Caki2 (cell line): ENCODE results near the gene CCNYL1. TPM values are rescaled to one million over a fixed set of nuclear protein-coding genes. Genes with fewer than 3 reads are reported as not detected.
A peak's percentile ranks its signal among the peaks of the same experiment; 100 is the strongest.

Experiments used
- DNase-seq: peaks from one replicate; pipeline ENCODE4 v3.0.0-alpha.2; 2015; ENCODE audit warnings: low read depth
- in situ Hi-C: cut with HindIII; loops from 2 replicates; pipeline ENCODE4 v1.10.0; 2016; ENCODE audit warnings: low sequenced_read_pairs, low pct_unique_long_range_greater_than_20kb, mixed read lengths
- total RNA-seq: library from RNA; depleted of rRNA; stranded (reverse); fragments of >200 nt; shearing (Covaris generic); gene quantifications from 2 replicates; pipeline ENCODE4 v1.2.3, GENCODE V29; 2014; ENCODE audit warnings: low replicate concordance

The CCNYL1 gene
- total RNA-seq, 1 experiment from 2014 or later: 93.6 TPM

DNA sequence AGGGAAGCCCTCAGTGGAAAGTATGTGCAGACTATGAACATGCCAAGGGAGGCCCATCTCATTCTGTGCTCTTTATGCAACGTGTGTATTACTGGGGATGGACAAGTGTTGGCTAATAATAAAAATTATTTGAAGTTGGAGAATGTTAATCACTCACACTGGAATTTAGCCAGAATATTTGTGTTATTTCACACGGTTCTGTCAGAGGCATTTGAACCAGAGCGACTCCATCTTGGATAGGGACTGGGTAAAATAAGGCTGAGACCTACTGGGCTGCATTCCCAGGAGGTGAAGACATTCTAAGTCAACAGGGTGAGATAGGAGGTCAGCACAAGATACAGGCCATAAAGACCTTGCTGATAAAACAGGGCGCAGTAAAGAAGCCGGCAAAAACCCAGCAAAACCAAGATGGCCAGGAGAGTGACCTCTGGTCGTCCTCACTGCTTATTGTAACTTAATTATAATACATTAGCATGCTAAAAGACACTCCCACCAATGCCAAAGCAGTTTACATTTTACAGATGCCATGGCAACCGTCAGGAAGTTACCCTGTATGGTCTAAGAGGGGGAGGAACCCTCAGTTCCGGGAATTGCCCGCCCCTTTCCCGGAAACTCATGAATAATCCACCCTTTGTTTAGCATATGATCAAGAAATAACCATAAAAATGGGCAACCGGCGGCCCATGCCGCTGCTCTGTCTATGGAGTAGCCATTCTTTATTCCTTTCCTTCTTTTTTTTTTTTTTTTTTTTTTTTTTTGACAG, 60.8 kb downstream of the CCNYL1 start:
- in situ Hi-C loops: no loop called here
- DNase-seq: no peak

DNA sequence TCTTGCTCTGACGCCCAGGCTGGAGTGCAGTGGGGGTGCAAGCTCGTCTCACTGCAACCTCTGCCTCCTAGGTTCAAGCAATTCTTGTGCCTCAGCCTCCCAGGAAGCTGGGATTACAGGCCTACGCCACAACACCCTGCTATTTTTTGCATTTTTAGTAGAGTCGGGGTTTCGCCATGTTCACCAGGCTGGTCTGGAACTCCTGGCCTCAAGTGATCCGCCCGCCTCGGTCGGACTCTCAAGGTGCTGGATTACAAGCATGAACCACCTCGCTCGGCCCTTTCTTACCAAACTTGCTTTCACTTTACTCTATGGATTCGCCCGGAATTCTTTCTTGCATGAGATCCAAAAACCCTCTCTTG, 61.4 kb downstream of the CCNYL1 start:
- no peak for DNase-seq
- in situ Hi-C loops: no loop called here

DNA sequence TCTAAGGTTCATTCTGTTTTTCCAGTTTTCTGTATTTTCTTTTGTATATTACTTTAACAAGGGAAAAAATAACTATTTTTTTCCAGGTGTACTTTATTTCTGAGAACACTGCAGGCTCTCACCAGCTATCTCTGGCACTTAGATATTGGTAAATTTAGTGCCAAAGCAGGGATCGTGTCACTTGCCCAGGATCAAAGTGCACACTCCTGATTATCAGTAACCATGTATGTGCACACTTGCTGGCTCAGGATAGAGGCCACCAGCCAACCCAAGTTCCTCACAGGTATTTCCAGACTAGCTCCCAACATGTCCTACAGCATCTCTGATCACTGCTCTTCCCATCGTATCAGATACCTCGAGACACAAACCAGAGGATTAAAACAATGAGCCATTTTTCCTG, 64.0 kb downstream of the CCNYL1 start:
- DNase-seq: no peak
- in situ Hi-C loops: no loop called here

DNA sequence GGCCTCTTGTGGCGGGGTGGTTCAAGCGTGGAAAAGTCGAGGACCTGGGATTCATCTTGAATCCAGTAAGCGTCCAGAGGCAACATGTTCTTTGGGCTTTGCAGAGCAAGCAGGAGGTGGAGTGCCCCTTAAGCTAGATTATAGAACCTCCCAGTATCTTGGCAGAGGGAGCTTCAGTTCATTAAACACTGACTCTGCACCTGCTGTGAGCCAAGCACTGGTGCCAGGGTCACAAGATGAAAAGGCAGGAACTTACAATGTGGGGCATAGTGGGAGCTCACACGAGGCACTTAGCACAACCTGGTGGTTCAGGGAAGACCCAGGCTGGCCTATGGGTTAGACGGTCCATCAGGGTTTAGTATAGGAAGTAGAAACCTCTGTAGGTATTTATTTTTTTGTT, 65.7 kb downstream of the CCNYL1 start:
- no peak for DNase-seq
- in situ Hi-C loops: no loop called here

DNA sequence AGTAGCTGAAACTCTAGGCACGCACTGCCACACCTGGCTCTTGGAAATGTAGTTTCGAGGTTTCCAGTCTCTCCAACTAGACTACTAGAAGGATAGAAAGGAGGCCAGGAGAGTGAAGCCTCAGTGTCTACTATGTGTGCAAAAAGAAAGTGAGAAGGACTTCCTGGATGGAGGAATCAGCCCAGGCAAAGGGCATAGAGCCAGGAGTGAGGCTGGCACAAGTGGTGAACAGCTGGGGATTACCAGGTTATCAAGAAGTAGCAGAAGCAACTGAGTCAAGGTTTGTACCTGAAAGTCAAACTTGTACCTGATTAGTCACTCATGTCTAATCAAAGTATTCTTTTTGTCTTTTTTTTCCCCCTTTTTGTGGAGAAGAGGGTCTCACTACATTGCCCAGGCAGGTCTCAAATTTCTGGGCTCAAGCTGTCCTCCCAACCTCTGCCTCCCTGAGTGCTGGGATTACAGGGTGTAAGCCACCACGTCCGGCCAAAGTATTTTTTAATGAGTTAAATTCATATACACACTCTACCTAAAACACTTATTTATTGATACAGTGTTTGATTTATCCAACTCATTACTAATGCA, 67.0 kb downstream of the CCNYL1 start:
- in situ Hi-C loops: no loop called here
- no peak for DNase-seq

DNA sequence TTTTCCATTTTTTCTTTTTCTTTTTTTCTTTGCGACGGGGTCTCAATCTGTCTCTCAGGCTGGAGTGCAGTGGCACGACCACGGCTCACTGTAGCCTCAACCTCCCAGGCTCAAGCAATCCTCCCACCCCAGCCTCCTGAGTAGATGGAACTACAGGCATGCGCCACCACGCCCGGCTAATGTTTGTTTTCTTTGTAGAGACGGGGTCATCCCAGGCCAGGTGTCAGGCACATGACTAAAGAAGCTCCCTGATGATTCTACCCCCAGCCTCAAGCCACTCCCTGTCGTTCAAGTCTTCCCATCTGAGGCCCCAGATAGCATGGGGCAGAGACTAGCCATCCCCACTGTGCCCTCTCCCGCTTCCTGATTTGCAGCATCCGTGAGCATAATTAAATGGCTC, 68.1 kb downstream of the CCNYL1 start:
- in situ Hi-C loops: no loop called here
- DNase-seq: no peak

DNA sequence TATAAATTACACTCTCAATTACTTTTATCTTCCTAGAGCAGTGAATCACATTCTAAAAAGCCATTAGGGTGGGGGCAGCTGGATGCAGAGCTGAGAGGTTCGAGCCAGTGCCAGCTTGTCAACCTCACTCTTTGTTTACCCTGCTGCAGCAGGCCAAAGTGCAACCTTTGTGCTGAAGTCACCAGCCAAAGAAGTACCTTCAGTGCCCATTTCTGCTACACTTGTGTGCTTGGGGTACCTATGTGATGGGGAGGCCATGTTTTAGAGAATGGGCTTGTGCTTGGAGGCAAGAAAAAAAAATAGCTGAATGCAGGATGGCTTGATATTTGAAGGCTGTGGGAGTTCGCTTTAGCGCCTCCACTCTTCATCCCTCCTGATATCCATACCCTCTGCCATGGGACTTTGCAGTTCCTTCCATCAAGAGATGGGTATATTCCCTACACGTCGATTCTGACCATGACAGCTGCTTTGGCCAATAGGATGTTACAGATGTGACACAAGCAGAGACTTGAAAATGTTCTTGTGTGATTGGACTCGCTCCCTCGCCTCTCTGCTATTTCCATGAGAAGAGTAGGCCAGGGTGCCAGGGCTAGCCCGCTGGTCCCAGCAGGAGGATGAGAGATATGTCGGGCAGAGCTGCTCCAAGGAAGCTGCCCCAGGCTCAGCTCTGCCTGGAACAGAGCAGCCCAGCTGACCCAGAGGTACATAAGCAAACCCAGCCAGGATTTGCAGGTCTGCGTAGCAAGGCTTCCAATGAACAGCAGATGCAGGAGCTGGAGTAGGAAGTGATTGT, 71.0 kb downstream of the CCNYL1 start:
- in situ Hi-C loops: no loop called here
- DNase-seq: no peak

DNA sequence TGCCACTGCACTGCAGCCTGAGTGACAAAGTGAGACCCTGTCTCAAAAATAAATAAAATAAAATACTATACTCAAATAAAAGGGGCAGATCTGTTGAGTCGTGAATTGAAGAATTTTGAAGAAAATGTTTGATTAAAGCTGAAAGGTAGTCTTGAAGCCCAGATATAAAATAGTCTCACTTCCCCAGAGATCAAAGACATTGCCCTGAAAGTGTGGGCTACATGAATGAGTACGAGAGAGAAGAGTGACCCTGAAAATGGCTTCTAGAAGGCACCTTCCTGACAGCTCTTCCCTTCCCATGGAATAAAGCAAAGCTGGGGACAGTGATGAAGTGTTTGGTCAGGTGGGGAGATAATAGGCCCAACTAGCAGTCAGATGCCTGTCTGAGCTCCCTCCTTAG, 72.1 kb downstream of the CCNYL1 start:
- in situ Hi-C loops: no loop called here

DNA sequence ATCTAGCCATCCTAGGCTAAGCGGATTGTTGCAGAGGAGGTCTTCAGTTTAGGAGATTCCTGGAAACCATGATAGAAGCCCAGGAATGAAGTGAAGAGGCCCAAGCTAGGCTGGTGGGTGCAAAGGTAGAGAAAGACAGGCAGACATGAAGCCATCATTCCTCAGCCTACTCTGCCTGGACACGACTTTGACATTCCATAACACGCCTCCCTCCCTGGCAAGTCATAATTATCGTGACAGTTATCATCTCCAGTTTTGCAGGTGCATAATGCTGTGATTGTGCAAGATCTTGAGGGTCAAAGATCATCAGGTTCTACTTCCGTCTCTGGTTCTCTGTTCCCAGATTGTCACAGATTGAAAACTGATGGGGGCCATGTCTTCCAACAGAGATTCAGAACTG, 73.5 kb downstream of the CCNYL1 start:
- DNase-seq: no peak
- in situ Hi-C loops: no loop called here

More for the DNA sequence above, 72.1 kb downstream of the CCNYL1 start:
- no peak for DNase-seq

DNA sequence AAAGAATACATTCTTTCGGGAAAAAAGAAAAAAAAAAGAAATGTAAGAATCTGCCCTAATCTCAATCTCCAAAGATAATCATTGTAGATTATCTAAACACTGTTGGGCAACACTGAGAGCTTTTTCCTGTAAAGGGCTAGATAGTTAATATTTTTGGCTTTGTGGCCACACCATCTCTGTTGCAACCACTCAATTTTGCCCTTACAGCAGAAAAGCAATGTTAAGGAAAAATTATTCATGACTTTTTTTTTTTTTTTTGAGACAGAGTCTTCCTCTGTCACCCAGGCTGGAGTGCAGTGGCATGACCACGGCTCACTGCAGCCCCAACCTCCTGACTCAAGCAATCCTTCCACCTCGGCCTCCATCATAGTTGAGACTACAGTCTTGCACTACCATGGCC, 75.6 kb downstream of the CCNYL1 start:
- in situ Hi-C loops: no loop called here
- DNase-seq: no peak

DNA sequence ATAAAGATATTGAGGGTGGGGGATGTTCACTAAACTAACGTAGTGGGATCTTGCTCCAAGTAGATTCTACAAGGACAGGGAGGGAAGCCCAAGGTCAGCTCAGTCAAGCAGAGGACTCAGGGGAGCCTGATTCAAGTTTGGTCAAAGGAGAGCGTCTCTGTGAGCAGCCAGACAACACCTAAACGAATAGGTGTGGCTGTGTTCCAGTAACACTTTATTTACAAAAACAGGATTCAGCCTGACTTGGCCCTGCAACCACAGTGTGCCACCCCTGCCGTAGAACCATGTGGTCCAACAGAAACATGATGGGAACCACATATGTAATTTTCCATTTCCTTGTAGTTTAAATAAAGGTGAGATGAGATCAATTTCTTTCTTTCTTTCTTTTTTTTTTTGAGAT, 76.4 kb downstream of the CCNYL1 start:
- in situ Hi-C loops: no loop called here
- no peak for DNase-seq

DNA sequence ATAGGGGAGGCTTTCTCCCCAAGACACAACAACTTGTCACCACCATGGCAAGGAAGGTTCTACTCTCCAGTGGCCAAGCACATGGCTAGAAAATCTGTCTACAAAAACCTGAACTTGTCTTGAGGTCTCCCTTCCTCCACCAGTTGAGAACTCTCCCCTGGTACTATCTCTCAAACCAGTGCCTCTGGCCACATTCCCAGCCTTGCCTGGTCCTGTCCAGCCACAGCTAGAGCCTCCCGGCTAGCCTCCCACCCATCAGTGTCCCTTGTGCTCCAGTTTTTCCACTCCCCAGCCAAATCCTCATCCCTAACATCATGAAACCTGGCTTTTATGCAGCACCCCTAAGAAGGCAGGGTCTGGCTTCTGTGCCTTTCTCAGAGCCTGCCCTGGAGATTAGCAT, 79.5 kb downstream of the CCNYL1 start:
- DNase-seq: no peak
- in situ Hi-C loops: no loop called here

DNA sequence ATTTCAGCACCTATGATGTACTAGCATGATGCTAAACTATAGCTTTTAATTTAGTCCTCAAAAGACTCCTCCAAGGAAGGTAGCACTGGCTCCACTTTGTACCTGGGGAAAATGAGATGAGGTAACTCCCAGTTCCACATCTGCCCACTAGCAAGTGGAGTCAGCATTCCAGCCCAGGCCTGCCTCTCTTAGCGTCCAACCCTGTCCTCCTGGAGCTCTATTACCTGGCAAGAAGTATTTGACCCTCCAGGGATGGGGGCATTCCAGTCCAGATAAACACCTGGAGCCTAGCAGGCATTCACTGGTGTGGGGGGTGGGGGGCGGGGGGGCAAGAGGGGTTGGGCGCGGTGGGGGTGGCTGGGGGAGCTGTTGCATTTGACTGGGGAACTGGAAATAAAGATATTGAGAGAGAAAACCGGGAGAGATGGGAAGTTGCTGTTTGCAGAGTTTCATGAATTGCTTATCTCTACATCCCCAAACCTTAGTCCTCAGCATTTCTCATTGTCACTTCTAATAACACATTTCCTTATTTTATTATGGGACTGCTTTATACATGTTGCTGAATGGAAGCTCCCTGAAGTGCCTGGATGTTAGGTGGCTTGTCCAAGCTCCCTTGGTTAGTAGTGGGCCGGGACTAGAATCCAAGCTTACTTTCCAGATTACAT, 80.3 kb downstream of the CCNYL1 start:
- DNase-seq: no peak
- in situ Hi-C loops: no loop called here

DNA sequence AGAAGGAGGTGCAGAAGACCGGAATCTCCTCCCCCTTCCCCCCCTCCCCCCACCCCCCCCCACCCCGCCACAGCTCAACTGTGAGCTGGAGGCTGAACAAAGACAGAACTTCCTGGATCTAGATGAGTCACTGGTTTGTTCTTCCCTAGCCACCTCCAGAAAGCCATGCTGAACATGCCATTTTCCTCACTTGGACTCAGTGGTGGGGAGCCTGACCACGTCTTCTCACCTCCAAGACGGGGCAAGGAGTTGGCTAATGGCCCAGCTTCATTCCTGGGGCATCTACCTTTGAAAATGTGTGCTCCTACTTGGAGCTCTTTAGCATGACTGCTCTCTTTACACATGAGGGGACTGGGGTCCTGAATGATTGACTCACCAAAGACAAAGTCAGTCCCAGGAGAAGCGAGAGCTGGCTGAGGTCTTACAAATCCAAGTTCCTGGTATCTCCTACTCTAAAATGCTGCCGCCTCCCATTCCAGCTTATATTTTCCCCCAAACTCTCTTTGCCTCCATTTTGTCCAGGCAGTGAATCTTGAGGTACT, 80.9 kb downstream of the CCNYL1 start:
- in situ Hi-C loops: no loop called here
- peak; percentile 61 for DNase-seq

DNA sequence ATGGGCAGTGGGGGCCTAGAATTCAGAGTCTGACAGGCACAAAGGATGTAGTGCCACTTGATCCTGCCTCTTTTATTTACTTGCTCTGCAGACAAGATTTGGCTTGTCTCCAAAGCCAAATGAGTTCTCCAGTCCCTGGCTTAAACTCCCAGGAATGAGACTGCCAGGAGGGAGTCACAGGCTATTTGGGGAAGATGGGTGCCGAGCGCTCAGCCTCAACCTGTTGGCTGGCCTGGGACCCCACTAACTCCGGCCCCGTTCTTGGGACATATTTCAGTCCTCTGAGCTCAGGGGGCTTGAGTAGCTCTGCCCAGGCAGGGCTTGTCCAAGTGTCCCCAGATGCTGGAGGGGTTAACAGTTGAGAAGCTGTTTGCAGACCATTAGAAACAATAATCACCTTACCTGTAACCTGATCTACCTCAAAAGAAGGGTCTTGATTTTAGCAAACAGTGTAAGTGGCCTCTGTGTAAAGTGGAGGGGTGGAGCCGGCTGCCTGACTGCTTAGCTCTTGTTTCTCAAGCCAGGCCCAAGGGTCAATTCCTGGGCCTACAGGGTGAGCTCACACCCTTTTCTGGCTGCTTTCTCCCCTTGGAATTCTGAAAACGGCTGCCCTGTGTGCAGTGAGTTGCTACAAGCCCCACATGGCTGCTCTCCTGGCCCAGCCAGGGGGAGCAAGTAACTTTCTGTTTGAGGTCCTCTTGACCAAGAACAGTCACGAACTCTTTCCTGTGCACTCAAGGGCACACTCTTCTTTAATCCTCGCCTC, 85.3 kb downstream of the CCNYL1 start:
- DNase-seq: peak; percentile 38

DNA sequence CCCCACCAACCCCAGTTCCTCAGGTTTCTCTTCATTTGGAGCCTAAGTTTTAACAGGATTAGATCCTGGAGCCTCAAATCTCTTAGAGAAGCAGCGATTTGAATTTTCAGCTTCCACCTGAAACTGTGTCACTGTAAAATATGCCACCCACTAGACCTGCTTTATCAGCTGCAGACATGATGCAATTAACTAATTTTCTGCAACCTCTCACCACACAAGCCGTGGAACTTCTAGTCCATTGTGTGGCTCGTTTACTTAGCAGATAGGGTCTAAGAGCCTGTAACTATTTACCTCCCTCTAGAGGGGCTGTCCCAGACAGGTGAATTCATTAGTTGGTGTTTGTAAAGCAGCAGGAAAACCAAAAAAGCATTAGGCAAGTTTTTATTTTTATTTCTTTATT, 89.8 kb downstream of the CCNYL1 start:
- in situ Hi-C loops: no loop called here
- no peak for DNase-seq

More for the DNA sequence above, 85.3 kb downstream of the CCNYL1 start:
- in situ Hi-C loops: no loop called here

DNA sequence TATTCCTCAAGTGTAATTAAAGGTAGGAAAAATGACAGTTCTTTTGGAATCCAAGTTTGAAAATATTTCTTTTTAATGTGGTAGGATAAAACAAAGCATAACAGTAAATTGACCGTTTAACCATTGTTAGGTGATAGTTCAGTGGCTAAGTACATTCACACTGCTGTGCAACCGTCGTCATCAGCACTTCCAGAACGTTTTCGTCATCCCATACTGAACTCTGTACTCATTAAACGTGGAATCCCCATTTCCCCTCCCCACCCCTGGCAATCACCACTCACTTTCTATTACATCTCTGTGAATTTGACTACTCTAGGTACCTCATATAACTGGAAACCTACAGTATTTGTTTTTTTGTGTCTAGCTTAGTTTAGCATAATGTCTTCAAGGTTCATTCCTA, 91.2 kb downstream of the CCNYL1 start:
- in situ Hi-C loops: no loop called here
- no peak for DNase-seq
